HUES48 (cell line): ENCODE results near the gene C14orf132.

Experiments
- H3K27ac ChIP-seq: one replicate; pipeline ENCODE4 v1.7.0; 2013; ENCODE audit warnings: low read depth, low read length, inconsistent platforms
- H3K27me3 ChIP-seq: 2 replicates; pipeline ENCODE4 v1.6.1; 2013; ENCODE audit warnings: mild to moderate bottlenecking, low read length; ENCODE audit not compliant: control insufficient read depth, insufficient read depth
- H3K36me3 ChIP-seq: 2 replicates; pipeline ENCODE4 v1.6.1; 2013; ENCODE audit warnings: low read length; ENCODE audit not compliant: control insufficient read depth, insufficient read depth
- H3K4me1 ChIP-seq: 2 replicates; pipeline ENCODE4 v1.6.1; 2013; ENCODE audit warnings: mild to moderate bottlenecking, low read length; ENCODE audit not compliant: control insufficient read depth, insufficient read depth
- H3K4me3 ChIP-seq: 2 replicates; pipeline ENCODE4 v1.5.1; 2013; ENCODE audit warnings: mild to moderate bottlenecking, low read depth, low read length
- H3K9ac ChIP-seq: 2 replicates; pipeline ENCODE4 v1.6.1; 2013; ENCODE audit warnings: mild to moderate bottlenecking, low read depth, low read length, moderate library complexity
- H3K9me3 ChIP-seq: 2 replicates; pipeline ENCODE4 v1.6.1; 2013; ENCODE audit warnings: low read length; ENCODE audit not compliant: control insufficient read depth, insufficient read depth

Gene C14orf132

GRCh38 chr14:96085369-96085768 lies 46.2 kb downstream of the C14orf132 start:
- peaks cover 2% of the 10 kb centered on the region for H3K4me1 ChIP-seq
- 0 out of 2 replicates have a peak, but pooled peaks cover 3% of the 10 kb centered on the region for H3K36me3 ChIP-seq
- no peak overlapping the region for H3K4me3 ChIP-seq
- H3K9me3 ChIP-seq = no peaks in the 10 kb centered on the region
- H3K27ac ChIP-seq = no peak overlapping the region
- no peaks in the 10 kb centered on the region for H3K27me3 ChIP-seq
- no peak overlapping the region for H3K9ac ChIP-seq

DNA sequence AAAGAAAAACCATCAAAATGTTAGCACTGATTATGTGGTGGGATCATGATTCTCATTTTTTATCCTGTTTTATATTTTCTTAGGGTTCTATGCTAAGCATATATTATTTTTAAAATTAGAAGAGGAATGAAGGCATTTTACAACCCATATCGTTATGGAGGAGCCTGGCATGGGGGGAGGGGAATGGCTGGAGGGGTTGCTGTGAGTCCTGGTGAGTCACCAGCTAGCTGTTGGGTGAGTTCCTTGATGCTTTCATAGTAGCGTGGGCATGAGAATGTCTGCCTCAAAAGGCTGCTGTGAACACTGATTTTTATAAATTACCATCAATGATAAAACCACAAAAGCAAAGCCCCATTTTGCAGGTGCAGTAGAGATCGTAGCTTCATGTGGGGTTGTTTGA lies 46.9 kb downstream of the C14orf132 start:
- Histone ChIP-seq H3K4me3 (no peak overlapping the region), H3K27me3 (no peaks in the 10 kb centered on the region)

DNA sequence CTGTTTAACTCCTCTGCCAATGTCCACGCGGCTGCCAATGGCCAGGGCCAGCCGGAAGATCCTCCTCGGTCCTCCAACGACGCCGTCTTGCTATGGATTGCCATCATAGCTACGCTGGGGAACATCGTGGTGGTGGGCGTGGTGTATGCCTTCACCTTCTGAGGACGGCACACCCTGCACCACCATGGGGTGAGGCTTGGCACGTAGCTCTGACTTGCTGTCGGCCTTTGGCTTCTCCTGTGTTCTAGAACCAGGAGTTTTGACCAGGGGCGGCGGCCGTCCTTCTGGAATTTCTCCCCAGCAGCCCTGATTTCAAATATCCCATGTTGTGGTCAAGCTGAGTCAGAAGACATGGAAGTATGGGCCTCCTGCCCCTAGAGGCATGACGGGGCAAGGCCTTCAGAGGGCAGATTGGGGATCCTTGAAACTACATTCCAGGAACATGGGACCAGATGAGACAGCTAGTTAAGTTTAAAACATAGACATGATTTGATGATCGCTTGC lies 47.5 kb downstream of the C14orf132 start:
- no peak overlapping the region for H3K9ac ChIP-seq
- H3K36me3 ChIP-seq = 0 out of 2 replicates have a peak, but pooled peaks cover 3% of the 10 kb centered on the region
- no peaks in the 10 kb centered on the region for H3K9me3 ChIP-seq
- no peak overlapping the region for H3K27ac ChIP-seq
- H3K4me1 ChIP-seq = peaks cover 7% of the 10 kb centered on the region
- H3K4me3 ChIP-seq = no peak overlapping the region
- H3K27me3 ChIP-seq = no peaks in the 10 kb centered on the region

More for the DNA sequence above, 46.9 kb downstream of the C14orf132 start:
- Histone ChIP-seq H3K9me3 (no peaks in the 10 kb centered on the region), H3K36me3 (0 out of 2 replicates have a peak, but pooled peaks cover 3% of the 10 kb centered on the region), H3K4me1 (peaks cover 7% of the 10 kb centered on the region), H3K9ac (no peak overlapping the region), H3K27ac (no peak overlapping the region)

DNA sequence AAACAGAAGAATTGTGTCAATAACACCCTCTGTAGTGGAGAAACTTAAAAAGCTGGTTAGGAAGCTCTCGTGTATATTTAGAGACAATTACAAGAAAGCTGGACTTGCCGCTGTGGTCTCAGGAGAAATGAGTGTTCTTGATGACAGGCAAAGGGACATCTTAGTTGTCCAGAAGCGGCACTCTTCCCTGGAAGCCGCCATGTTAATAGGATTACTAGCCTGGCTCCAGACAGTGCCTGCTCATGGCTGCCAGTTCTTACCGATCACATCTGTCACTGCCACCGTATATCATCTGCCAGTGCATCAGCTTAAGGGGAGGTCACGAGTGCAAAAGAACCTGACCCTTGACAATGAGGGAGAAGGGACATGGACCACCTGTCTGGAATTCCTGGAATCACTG lies 48.9 kb downstream of the C14orf132 start:
- H3K9me3 ChIP-seq = no peaks in the 10 kb centered on the region
- H3K4me3 ChIP-seq = no peak overlapping the region
- no peak overlapping the region for H3K27ac ChIP-seq
- H3K4me1 ChIP-seq = peaks cover 7% of the 10 kb centered on the region
- 0 out of 2 replicates have a peak, but pooled peaks cover 3% of the 10 kb centered on the region for H3K36me3 ChIP-seq
- H3K27me3 ChIP-seq = no peaks in the 10 kb centered on the region
- no peak overlapping the region for H3K9ac ChIP-seq

GRCh38 chr14:96088481-96088880 lies 49.3 kb downstream of the C14orf132 start:
- peaks cover 7% of the 10 kb centered on the region for H3K4me1 ChIP-seq
- H3K9ac ChIP-seq = no peak overlapping the region
- no peaks in the 10 kb centered on the region for H3K9me3 ChIP-seq
- H3K27me3 ChIP-seq = no peaks in the 10 kb centered on the region
- H3K4me3 ChIP-seq = no peak overlapping the region
- H3K36me3 ChIP-seq = 0 out of 2 replicates have a peak, but pooled peaks cover 3% of the 10 kb centered on the region
- no peak overlapping the region for H3K27ac ChIP-seq

DNA sequence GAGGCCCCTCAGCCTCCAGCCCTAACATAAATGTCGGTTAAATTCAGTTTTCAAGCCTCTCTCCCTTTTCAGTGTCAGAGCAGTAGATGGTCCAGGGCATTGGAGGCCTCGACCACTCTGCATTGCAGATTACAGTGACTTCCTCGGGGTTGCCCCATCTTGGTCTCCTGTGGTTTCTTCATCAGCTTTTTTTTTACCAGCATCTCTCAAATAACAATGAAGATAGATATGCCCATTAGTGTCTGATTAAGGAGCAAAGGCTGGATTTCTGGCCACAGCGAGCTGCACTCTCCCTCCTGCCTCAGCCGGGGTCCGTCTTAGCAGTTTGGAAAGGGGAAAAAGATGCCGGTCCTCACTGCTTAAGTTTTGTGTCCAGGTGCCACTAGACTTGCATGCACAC lies 49.7 kb downstream of the C14orf132 start:
- Histone ChIP-seq H3K36me3 (0 out of 2 replicates have a peak, but pooled peaks cover 3% of the 10 kb centered on the region), H3K27me3 (no peaks in the 10 kb centered on the region), H3K4me1 (peaks cover 7% of the 10 kb centered on the region), H3K27ac (no peak overlapping the region), H3K9me3 (no peaks in the 10 kb centered on the region), H3K9ac (no peak overlapping the region), H3K4me3 (no peak overlapping the region)

- Histone ChIP-seq H3K4me3 (no peak overlapping the region), H3K9ac (no peak overlapping the region), H3K4me1 (peaks cover 7% of the 10 kb centered on the region), H3K36me3 (0 out of 2 replicates have a peak, but pooled peaks cover 3% of the 10 kb centered on the region), H3K9me3 (no peaks in the 10 kb centered on the region), H3K27ac (no peak overlapping the region), H3K27me3 (no peaks in the 10 kb centered on the region)
Measured at GRCh38 chr14:96089401-96089800, 50.2 kb downstream of the C14orf132 start.

DNA sequence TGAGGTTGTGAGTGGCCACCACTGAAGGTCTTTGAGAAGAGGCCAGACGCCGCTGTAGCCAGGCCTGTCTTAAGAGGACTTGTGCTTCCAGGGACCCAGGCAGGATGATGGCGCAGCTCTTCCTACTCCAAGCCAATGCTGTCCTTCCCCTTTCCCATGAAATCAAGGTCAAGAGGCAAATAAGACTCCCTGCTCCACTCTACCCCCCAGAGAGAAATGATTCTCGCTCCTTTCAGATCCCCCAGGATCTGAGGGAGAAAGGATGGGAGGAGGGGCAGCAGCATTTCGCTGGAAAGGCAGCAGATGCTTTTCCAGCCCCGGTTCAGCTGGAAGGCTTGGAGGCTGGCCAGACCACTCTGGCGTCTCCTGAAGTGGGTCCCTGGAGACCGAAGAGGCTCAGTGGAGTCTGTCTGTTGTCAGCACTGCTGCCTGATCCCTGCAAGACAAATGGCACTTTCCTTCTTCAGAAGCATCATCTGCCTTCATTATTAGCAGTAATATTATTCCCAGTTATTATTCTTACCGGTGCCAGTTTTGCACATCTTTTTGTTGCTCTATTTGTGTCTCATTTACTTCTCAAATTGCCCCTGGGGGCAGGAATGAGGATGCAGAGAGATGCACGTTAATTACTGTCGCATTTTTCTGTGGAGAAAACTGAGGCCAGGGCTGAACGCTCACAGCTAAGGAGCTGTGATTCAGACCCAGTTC lies 51.4 kb downstream of the C14orf132 start:
- no peak overlapping the region for H3K9ac ChIP-seq
- no peak overlapping the region for H3K4me3 ChIP-seq
- H3K27ac ChIP-seq = no peak overlapping the region
- H3K36me3 ChIP-seq = 0 out of 2 replicates have a peak, but pooled peaks cover 3% of the 10 kb centered on the region
- peaks cover 10% of the 10 kb centered on the region for H3K4me1 ChIP-seq
- H3K27me3 ChIP-seq = no peaks in the 10 kb centered on the region
- no peaks in the 10 kb centered on the region for H3K9me3 ChIP-seq

DNA sequence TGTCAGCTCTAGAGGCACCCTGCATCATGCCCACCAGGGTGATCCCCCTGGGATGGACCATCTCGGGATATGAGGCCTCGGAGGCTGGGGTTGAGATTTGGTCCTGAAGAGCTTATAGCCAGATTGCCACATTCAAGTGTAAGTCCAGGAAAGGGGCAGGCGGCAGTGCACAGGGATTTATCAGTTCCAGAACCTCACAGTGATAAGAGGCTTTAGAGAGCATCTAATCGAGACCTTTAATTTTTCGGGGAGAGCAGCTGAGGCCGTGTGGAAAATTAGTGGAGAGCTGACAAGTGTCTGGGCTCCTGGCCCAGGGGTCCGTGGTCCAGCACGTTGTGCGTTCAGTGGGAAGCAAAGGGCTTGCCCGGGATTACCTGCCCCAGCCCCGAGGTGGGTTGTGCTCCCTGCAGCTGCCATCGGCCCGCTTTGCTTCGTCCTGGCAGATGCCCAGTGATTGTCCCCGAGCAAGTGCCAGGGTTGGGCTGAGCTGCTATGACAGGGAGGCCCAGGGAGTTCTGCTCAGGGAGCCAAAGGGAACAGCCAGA lies 52.1 kb downstream of the C14orf132 start:
- peaks cover 10% of the 10 kb centered on the region for H3K4me1 ChIP-seq
- H3K27ac ChIP-seq = no peak overlapping the region
- no peak overlapping the region for H3K4me3 ChIP-seq
- H3K9ac ChIP-seq = no peak overlapping the region
- 0 out of 2 replicates have a peak, but pooled peaks cover 3% of the 10 kb centered on the region for H3K36me3 ChIP-seq
- H3K27me3 ChIP-seq = no peaks in the 10 kb centered on the region
- no peaks in the 10 kb centered on the region for H3K9me3 ChIP-seq

- H3K9ac ChIP-seq = no peak overlapping the region
- no peak overlapping the region for H3K4me3 ChIP-seq
- no peak overlapping the region for H3K27ac ChIP-seq
- H3K27me3 ChIP-seq = no peaks in the 10 kb centered on the region
- H3K4me1 ChIP-seq = peaks cover 10% of the 10 kb centered on the region
- H3K9me3 ChIP-seq = no peaks in the 10 kb centered on the region
- 0 out of 2 replicates have a peak, but pooled peaks cover 3% of the 10 kb centered on the region for H3K36me3 ChIP-seq
Measured at GRCh38 chr14:96091941-96092411, 52.8 kb downstream of the C14orf132 start.

DNA sequence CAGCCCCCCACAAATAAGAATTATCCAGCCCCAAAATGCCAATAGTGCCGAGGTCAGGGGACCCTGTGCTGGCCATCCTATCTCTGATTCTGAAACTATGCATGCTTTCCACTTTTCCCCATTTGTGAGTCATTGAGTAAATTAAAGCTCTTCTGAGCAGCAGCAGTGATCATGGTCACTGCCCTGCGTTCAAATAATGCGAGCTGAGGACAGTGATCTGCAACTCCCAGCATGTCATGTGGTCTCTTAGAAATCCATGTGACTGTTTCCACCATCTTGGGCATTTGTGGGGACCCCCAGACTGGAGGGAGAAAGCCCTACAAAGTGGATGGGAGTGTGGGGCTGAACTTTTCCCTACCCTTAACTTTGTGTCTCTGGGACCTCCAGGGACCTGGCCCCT lies 53.8 kb downstream of the C14orf132 start:
- Histone ChIP-seq H3K4me3 (no peak overlapping the region), H3K4me1 (peaks cover 10% of the 10 kb centered on the region), H3K27me3 (no peaks in the 10 kb centered on the region), H3K9me3 (no peaks in the 10 kb centered on the region), H3K9ac (no peak overlapping the region), H3K36me3 (no peaks in the 10 kb centered on the region), H3K27ac (no peak overlapping the region)
